Measurements from ENCODE around the gene CPXM1. TPM values are rescaled to one million over a fixed set of nuclear protein-coding genes. Genes with fewer than 3 reads are reported as not detected.
"Not testable (repeated sequence)": the region's sequence is repeated elsewhere in the genome, so short reads cannot be mapped to it uniquely, and the experiment has no call there.

CPXM1 gene
- total RNA-seq, 4 donors from 2014 or later, result 15.3 to 154 (median 19.1) TPM

- Histone ChIP-seq H3K36me3 (no peaks in the 10 kb centered on the region), H3K4me1 (no peaks in the 10 kb centered on the region), H3K27ac (no peak overlapping the region), H3K9me3 (no peaks in the 10 kb centered on the region), H3K27me3 (no peaks in the 10 kb centered on the region), H3K4me3 (no peak overlapping the region)
- DNase-seq, result no peak
- no peak for TF ChIP-seq CTCF (IDR thresholded peaks at IDR 0.05)
- TF ChIP-seq POLR2A (IDR thresholded peaks at IDR 0.05), result no peak
- intact Hi-C loops (cut with DNase I; ENCODE audit: low total_unique reads), result no loop called here
Measured at GRCh38 chr20:2775139-2775538, 25.3 kb downstream of the CPXM1 start.

- intact Hi-C loops (cut with DNase I; ENCODE audit: low total_unique reads), result no loop called here
- Histone ChIP-seq H3K4me3 (no peak overlapping the region), H3K27me3 (no peaks in the 10 kb centered on the region), H3K27ac (no peak overlapping the region), H3K4me1 (no peaks in the 10 kb centered on the region), H3K36me3 (no peaks in the 10 kb centered on the region), H3K9me3 (no peaks in the 10 kb centered on the region)
- TF ChIP-seq CTCF (IDR thresholded peaks at IDR 0.05), result no peak
- TF ChIP-seq POLR2A (IDR thresholded peaks at IDR 0.05), result no peak
- DNase-seq, result no peak
Measured at GRCh38 chr20:2773812-2774211, 26.6 kb downstream of the CPXM1 start.

GRCh38 chr20:2771631-2772080 is 28.8 kb downstream of the CPXM1 start:
- no peak for TF ChIP-seq CTCF (IDR thresholded peaks at IDR 0.05)
- no peak for TF ChIP-seq POLR2A (IDR thresholded peaks at IDR 0.05)
- Histone ChIP-seq H3K27me3 (no peaks in the 10 kb centered on the region), H3K4me3 (no peak overlapping the region), H3K4me1 (peaks cover 0 to 5% of the 10 kb centered on the region in 2 donors), H3K36me3 (no peaks in the 10 kb centered on the region), H3K27ac (no peak overlapping the region), H3K9me3 (no peaks in the 10 kb centered on the region)
- DNase-seq, result no peak
- intact Hi-C loops (cut with DNase I; ENCODE audit: low total_unique reads), result no loop called here

GRCh38 chr20:2770091-2770490 is 30.3 kb downstream of the CPXM1 start:
- H3K9me3 ChIP-seq; DNase-seq; H3K36me3 ChIP-seq; H3K27me3 ChIP-seq; H3K4me3 ChIP-seq; H3K4me1 ChIP-seq; intact Hi-C loops (cut with DNase I; ENCODE audit: low total_unique reads); H3K27ac ChIP-seq: not testable (repeated sequence)

- H3K4me1 ChIP-seq, result peaks cover 0 to 5% of the 10 kb centered on the region in 2 donors
- no peak for DNase-seq
- no peak overlapping the region for H3K4me3 ChIP-seq
- intact Hi-C loops (cut with DNase I; ENCODE audit: low total_unique reads), result no loop called here
- H3K9me3 ChIP-seq, result no peaks in the 10 kb centered on the region
- H3K27me3 ChIP-seq, result no peaks in the 10 kb centered on the region
- no peak for TF ChIP-seq CTCF (IDR thresholded peaks at IDR 0.05)
- no peak for TF ChIP-seq POLR2A (IDR thresholded peaks at IDR 0.05)
- H3K27ac ChIP-seq, result no peak overlapping the region
- H3K36me3 ChIP-seq, result no peaks in the 10 kb centered on the region
Measured at GRCh38 chr20:2768632-2769015, 31.8 kb downstream of the CPXM1 start.
